ENCODE measurements around the gene MYL5. TPM values are rescaled to one million over a fixed set of nuclear protein-coding genes. Genes with fewer than 3 reads are reported as not detected.

The MYL5 gene
- total and polyA plus RNA-seq, 2 of the 13 experiments (the other 11 are each of a cell fraction or from before 2014, with no cell fraction given), result 6.5 to 16.0 TPM

DNA sequence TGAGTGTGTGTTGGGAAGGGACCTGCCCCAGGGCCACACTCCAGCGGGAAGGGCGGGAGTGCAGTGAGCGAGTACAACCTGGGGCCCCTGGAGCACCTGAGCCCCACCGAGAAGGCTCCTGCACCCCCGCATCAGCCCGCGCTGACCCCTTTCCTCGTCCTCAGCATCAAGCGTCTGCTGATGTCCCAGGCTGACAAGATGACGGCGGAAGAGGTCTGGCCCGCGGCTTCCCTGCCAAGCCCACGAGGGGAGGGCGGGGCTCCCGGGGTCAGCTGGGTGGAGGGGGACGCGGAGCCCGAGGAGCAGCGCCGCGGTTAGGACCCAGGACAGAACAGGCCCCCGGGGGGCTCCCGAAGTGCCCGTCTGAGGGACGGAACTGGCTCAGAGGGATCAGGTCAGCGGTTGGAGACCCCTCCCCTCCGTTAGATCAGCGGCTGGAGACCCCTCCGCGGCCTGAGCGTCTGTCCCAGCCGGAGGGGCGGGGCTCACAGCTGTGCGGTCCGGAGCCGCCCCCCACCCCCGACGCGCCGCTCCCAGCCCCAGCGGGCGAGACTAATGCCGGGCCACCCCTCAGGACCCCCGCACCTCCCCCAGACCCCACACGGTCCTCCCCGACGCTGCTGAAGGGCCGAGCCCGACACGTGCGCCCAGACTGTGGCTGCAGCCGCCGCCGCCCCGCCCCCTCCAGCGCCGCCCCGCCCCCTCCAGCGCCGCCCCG is 6.7 kb downstream of the MYL5 start:
- no peak for DNase-seq (ENCODE audit: low spot score)
- Histone ChIP-seq H4K20me1 (ENCODE audit: insufficient read depth, low read length) (no peaks in the 10 kb centered on the region), H3K79me2 (ENCODE audit: insufficient read depth, low read length) (no peaks in the 10 kb centered on the region), H3K27ac (ENCODE audit: extremely low read length, insufficient read depth, low read length) (no peak overlapping the region), H3K9me3 (ENCODE audit: low read length) (no peaks in the 10 kb centered on the region), H3K36me3 (replicated peaks in 1 of 2; ENCODE audit: control insufficient read depth in 1 of 2, insufficient read depth in 2 of 2, low read length in 2 of 2) (no peaks in the 10 kb centered on the region), H3K4me3 (replicated peaks in 1 of 3; ENCODE audit: insufficient read depth in 1 of 3, low read depth in 2 of 3, low read length in 3 of 3) (peak overlapping the region in 2 of 3 experiments; percentile 44 to 48; a peak in 3 of 6 replicates), H3K4me2 (ENCODE audit: low read depth, low read length) (peak overlapping the region; percentile 64), H3K9ac (ENCODE audit: insufficient read depth, low read depth, low read length) (0 out of 2 replicates have a peak overlapping the region, but pooled peaks have one; percentile 11), H3K4me1 (ENCODE audit: insufficient read depth, low read length) (peaks cover 87% of the 10 kb centered on the region), H3K27me3 (ENCODE audit: control insufficient read depth in 1 of 2, insufficient read depth in 2 of 2, low read length in 2 of 2) (no peaks in the 10 kb centered on the region), H2AFZ (ENCODE audit: low read length) (no peak overlapping the region)
- ChIA-PET CTCF (ENCODE audit: low intra/inter-chr PET ratio, low total read pairs) (no interaction called here), POLR2A (no interaction called here)
- no CpG with 5 or more reads among the region's 62 CpGs for WGBS (ENCODE audit: low lambda C conversion rate)
- in situ Hi-C loops (cut with HindIII; ENCODE audit: extremely low pct_ligation_motif_present, low pct_unique_long_range_greater_than_20kb) (no loop called here), intact Hi-C loops (cut with micrococcal nuclease; ENCODE audit: unreplicated experiment) (no loop called here)
- no peak for ATAC-seq
- no peak for FAIRE-seq
- no TSS peak for BruUV-seq (replicated peaks)
- no peak for TF ChIP-seq ZNF773 (CRISPR knock-in tag; IDR thresholded peaks at IDR 0.05; ENCODE audit: borderline replicate concordance)
- no peak for TF ChIP-seq CCAR2 (optimal IDR thresholded peaks at IDR 0.05; ENCODE audit: low read depth, low read length)
- no peak; the same call in 1 of the 2 replicates for TF ChIP-seq POLR2AphosphoS5 (IDR thresholded peaks at IDR 0.05; ENCODE audit: low read depth, low read length)
- TF ChIP-seq MTF2 (CRISPR knock-in tag; IDR thresholded peaks at IDR 0.05; ENCODE audit: borderline replicate concordance), result no peak
- no peak for TF ChIP-seq ZNF816 (CRISPR knock-in tag; IDR thresholded peaks at IDR 0.05; ENCODE audit: borderline replicate concordance)
- TF ChIP-seq, protein P1, sequence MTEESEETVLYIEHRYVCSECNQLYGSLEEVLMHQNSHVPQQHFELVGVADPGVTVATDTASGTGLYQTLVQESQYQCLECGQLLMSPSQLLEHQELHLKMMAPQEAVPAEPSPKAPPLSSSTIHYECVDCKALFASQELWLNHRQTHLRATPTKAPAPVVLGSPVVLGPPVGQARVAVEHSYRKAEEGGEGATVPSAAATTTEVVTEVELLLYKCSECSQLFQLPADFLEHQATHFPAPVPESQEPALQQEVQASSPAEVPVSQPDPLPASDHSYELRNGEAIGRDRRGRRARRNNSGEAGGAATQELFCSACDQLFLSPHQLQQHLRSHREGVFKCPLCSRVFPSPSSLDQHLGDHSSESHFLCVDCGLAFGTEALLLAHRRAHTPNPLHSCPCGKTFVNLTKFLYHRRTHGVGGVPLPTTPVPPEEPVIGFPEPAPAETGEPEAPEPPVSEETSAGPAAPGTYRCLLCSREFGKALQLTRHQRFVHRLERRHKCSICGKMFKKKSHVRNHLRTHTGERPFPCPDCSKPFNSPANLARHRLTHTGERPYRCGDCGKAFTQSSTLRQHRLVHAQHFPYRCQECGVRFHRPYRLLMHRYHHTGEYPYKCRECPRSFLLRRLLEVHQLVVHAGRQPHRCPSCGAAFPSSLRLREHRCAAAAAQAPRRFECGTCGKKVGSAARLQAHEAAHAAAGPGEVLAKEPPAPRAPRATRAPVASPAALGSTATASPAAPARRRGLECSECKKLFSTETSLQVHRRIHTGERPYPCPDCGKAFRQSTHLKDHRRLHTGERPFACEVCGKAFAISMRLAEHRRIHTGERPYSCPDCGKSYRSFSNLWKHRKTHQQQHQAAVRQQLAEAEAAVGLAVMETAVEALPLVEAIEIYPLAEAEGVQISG (CRISPR knock-in tag; IDR thresholded peaks at IDR 0.05), result no peak
- no peak for TF ChIP-seq ZNF234 (CRISPR knock-in tag; conservative IDR thresholded peaks at IDR 0.05)
- TF ChIP-seq ZNF546 (CRISPR knock-in tag; conservative IDR thresholded peaks at IDR 0.05), result no peak
- TF ChIP-seq TBX2 (CRISPR knock-in tag; IDR thresholded peaks at IDR 0.05; ENCODE audit: borderline replicate concordance), result no peak
- no peak for TF ChIP-seq ZNF577 (CRISPR knock-in tag; IDR thresholded peaks at IDR 0.05; ENCODE audit: borderline replicate concordance, low read depth)
- peak; percentile 46; the same call in 1 of the 2 replicates for TF ChIP-seq RXRA (CRISPR knock-in tag; IDR thresholded peaks at IDR 0.05)
- no peak for TF ChIP-seq HOXD1 (CRISPR knock-in tag; IDR thresholded peaks at IDR 0.05)
- TF ChIP-seq, protein P2, sequence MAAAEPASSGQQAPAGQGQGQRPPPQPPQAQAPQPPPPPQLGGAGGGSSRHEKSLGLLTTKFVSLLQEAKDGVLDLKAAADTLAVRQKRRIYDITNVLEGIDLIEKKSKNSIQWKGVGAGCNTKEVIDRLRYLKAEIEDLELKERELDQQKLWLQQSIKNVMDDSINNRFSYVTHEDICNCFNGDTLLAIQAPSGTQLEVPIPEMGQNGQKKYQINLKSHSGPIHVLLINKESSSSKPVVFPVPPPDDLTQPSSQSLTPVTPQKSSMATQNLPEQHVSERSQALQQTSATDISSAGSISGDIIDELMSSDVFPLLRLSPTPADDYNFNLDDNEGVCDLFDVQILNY (CRISPR knock-in tag; conservative IDR thresholded peaks at IDR 0.05), result no peak
- TF ChIP-seq YEATS2 (CRISPR knock-in tag; IDR thresholded peaks at IDR 0.05; ENCODE audit: borderline replicate concordance), result no peak
- TF ChIP-seq, protein P3, sequence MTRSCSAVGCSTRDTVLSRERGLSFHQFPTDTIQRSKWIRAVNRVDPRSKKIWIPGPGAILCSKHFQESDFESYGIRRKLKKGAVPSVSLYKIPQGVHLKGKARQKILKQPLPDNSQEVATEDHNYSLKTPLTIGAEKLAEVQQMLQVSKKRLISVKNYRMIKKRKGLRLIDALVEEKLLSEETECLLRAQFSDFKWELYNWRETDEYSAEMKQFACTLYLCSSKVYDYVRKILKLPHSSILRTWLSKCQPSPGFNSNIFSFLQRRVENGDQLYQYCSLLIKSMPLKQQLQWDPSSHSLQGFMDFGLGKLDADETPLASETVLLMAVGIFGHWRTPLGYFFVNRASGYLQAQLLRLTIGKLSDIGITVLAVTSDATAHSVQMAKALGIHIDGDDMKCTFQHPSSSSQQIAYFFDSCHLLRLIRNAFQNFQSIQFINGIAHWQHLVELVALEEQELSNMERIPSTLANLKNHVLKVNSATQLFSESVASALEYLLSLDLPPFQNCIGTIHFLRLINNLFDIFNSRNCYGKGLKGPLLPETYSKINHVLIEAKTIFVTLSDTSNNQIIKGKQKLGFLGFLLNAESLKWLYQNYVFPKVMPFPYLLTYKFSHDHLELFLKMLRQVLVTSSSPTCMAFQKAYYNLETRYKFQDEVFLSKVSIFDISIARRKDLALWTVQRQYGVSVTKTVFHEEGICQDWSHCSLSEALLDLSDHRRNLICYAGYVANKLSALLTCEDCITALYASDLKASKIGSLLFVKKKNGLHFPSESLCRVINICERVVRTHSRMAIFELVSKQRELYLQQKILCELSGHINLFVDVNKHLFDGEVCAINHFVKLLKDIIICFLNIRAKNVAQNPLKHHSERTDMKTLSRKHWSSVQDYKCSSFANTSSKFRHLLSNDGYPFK (CRISPR knock-in tag; IDR thresholded peaks at IDR 0.05; ENCODE audit: borderline replicate concordance), result no peak
- TF ChIP-seq THAP11 (CRISPR knock-in tag; IDR thresholded peaks at IDR 0.05), result no peak
- no peak for TF ChIP-seq ZNF720 (CRISPR knock-in tag; IDR thresholded peaks at IDR 0.05)
- no peak for TF ChIP-seq NR2F2 (IDR thresholded peaks at IDR 0.05; ENCODE audit: borderline replicate concordance, low read depth)
- TF ChIP-seq ZC3H13 (CRISPR knock-in tag; IDR thresholded peaks at IDR 0.05), result peak; percentile 18; the same call in 1 of the 2 replicates
